GM23338 (cell line): ENCODE measurements around the gene NKX6-1. TPM values are rescaled to one million over a fixed set of nuclear protein-coding genes. Genes with fewer than 3 reads are reported as not detected.

ENCODE experiments used
- ATAC-seq: fragments of 200-7000 bp; cut with Tn5 transposase; 3 replicates; pipeline ENCODE4 v1.9.1; 2020
- DNase-seq: peaks from one replicate; pipeline ENCODE4 v3.0.0-alpha.2; 2015; ENCODE audit warnings: low spot score
- H2AFZ ChIP-seq: fragments of 200-600 bp; sonication (generic); 2 replicates; pipeline ENCODE4 v1.8.0; 2016; ENCODE audit warnings: antibody characterized with exemption, mild to moderate bottlenecking, moderate library complexity
- H3F3A ChIP-seq: fragments of 200-600 bp; sonication (generic); replicated peaks from 2 replicates; pipeline ENCODE4 v1.8.0; 2017; ENCODE audit warnings: antibody characterized with exemption, mixed run types, low read depth
- H3K27ac ChIP-seq: fragments of 200-600 bp; sonication (generic); 2 replicates; pipeline ENCODE4 v1.6.1; 2016; ENCODE audit warnings: low read depth
- H3K27me3 ChIP-seq: fragments of 200-600 bp; sonication (generic); 2 replicates; pipeline ENCODE4 v1.8.0; 2016; ENCODE audit warnings: mild to moderate bottlenecking, mixed run types, moderate library complexity; ENCODE audit not compliant: insufficient read depth
- H3K36me3 ChIP-seq: fragments of 200-600 bp; sonication (generic); 2 replicates; pipeline ENCODE4 v1.8.0; 2016; ENCODE audit warnings: mild to moderate bottlenecking; ENCODE audit not compliant: insufficient read depth
- H3K4me1 ChIP-seq: fragments of 200-600 bp; sonication (generic); 2 replicates; pipeline ENCODE4 v1.8.0; 2016; ENCODE audit warnings: mild to moderate bottlenecking, moderate library complexity; ENCODE audit not compliant: insufficient read depth
- H3K4me2 ChIP-seq: fragments of 200-600 bp; sonication (generic); 2 replicates; pipeline ENCODE4 v1.7.1; 2017; ENCODE audit warnings: mixed run types
- H3K4me3 ChIP-seq: fragments of 200-600 bp; sonication (generic); 2 replicates; pipeline ENCODE4 v1.6.1; 2016; ENCODE audit warnings: mixed run types
- H3K79me2 ChIP-seq: fragments of 200-600 bp; sonication (generic); replicated peaks from 2 replicates; pipeline ENCODE4 v1.8.0; 2017; ENCODE audit warnings: mild to moderate bottlenecking; ENCODE audit not compliant: insufficient read depth
- H3K9me2 ChIP-seq: fragments of 200-600 bp; sonication (generic); 2 replicates; pipeline ENCODE4 v1.8.0; 2017; ENCODE audit not compliant: insufficient read depth
- H4K20me1 ChIP-seq: fragments of 200-600 bp; sonication (generic); replicated peaks from 2 replicates; pipeline ENCODE4 v1.8.0; 2017; ENCODE audit warnings: mild to moderate bottlenecking; ENCODE audit not compliant: insufficient read depth
- H3K27ac Mint-ChIP-seq: 2 replicates; pipeline ENCODE4 v1.8.0; 2020; ENCODE audit warnings: inconsistent platforms, mild to moderate bottlenecking, moderate library complexity, mixed read lengths
- H3K27me3 Mint-ChIP-seq: 3 replicates; pipeline ENCODE4 v1.8.0; 2022; ENCODE audit warnings: low read depth, mild to moderate bottlenecking, moderate library complexity, mixed read lengths, inconsistent platforms; ENCODE audit not compliant: insufficient read depth, poor library complexity
- H3K36me3 Mint-ChIP-seq: 3 replicates; pipeline ENCODE4 v1.8.0; 2021; ENCODE audit warnings: low read depth, mild to moderate bottlenecking, inconsistent platforms, moderate library complexity, mixed read lengths
- H3K4me1 Mint-ChIP-seq: 3 replicates; pipeline ENCODE4 v1.8.0; 2020; ENCODE audit warnings: mild to moderate bottlenecking, inconsistent platforms, mixed read lengths
- H3K4me3 Mint-ChIP-seq: 3 replicates; pipeline ENCODE4 v1.8.0; 2021; ENCODE audit warnings: moderate library complexity, mild to moderate bottlenecking, inconsistent platforms, mixed read lengths
- H3K9me3 Mint-ChIP-seq: 3 replicates; pipeline ENCODE4 v1.8.0; 2020; ENCODE audit warnings: moderate library complexity, mild to moderate bottlenecking, inconsistent platforms, mixed read lengths
- NANOG ChIP-seq: IDR thresholded peaks from 2 replicates; pipeline ENCODE4 v1.6.1; 2016; ENCODE audit warnings: antibody characterized with exemption, borderline replicate concordance
- POLR2AphosphoS5 ChIP-seq: IDR thresholded peaks from 2 replicates; pipeline ENCODE4 v1.6.1; 2016; ENCODE audit warnings: antibody characterized with exemption, low read depth
- STAT1 ChIP-seq: IDR thresholded peaks from one replicate; pipeline ENCODE4 v1.6.1; 2016; ENCODE audit warnings: antibody characterized with exemption; ENCODE audit not compliant: unreplicated experiment
- polyA plus RNA-seq: library from polyadenylated mRNA; unstranded; fragments of >200 nt; fragmentation: Nextera tagmentation; extraction: Ambion mirVana; gene quantifications from 2 replicates; pipeline ENCODE4 v1.2.1, GENCODE V29; 2016
- total RNA-seq: library from RNA; depleted of rRNA; stranded (reverse); fragments of >200 nt; shearing (Covaris generic); gene quantifications from 2 replicates; pipeline ENCODE4 v1.2.3, GENCODE V29; 2014
- TF ChIP-seq, protein P1 (sequence below): fragments of 250-450 bp; sonication (Bioruptor Pico); IDR thresholded peaks from 2 replicates; pipeline ENCODE4 v1.5.0; 2020; ENCODE audit warnings: mild to moderate bottlenecking, moderate library complexity
- TF ChIP-seq, protein P2 (sequence below), 2 experiments: fragments of 200-600 bp in 1 of 2; sonication (generic) in 1 of 2; conservative IDR thresholded peaks; 2 replicates each; pipeline versions ENCODE4 v1.5.1 to v1.6.1; 2016 to 2017; ENCODE audit warnings: antibody characterized with exemption in 2 of 2, low read depth in 2 of 2, mild to moderate bottlenecking in 2 of 2, moderate library complexity in 1 of 2

Gene NKX6-1
- total and polyA plus RNA-seq, 2 experiments from 2014 or later = 0.07 TPM; not detected in 1

DNA sequence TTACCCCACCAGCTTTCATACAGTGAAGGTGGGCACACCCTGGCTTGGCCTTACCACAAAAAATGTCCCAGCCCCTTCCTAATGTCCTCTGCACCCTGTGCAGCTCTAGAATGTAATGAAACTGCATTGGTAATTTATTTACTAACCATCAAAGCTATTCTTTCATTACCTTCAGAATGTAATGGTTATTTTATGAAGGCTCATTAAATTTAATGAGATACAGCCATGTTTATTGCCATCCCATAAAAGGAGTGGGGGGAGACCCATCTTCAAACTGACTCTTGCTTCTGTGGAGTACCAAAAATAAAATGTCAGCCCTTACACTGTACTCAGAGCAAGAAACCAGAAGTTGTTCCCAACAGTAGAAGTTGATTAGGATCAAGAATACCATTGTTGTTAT lies 25.0 kb downstream of the NKX6-1 start:
- no peak overlapping the region for H3K27ac Mint-ChIP-seq
- H3F3A ChIP-seq = no peaks in the 10 kb centered on the region
- H3K4me2 ChIP-seq = no peak overlapping the region
- H3K9me2 ChIP-seq = no peaks in the 10 kb centered on the region
- H3K79me2 ChIP-seq = no peaks in the 10 kb centered on the region
- H4K20me1 ChIP-seq = no peaks in the 10 kb centered on the region
- DNase-seq (no peak), ATAC-seq (no peak)
- no peak overlapping the region for H3K4me3 Mint-ChIP-seq
- H3K27ac ChIP-seq = no peak overlapping the region
- H3K4me3 ChIP-seq = no peak overlapping the region
- TF ChIP-seq POLR2AphosphoS5 = no peak
- TF ChIP-seq, protein P1, sequence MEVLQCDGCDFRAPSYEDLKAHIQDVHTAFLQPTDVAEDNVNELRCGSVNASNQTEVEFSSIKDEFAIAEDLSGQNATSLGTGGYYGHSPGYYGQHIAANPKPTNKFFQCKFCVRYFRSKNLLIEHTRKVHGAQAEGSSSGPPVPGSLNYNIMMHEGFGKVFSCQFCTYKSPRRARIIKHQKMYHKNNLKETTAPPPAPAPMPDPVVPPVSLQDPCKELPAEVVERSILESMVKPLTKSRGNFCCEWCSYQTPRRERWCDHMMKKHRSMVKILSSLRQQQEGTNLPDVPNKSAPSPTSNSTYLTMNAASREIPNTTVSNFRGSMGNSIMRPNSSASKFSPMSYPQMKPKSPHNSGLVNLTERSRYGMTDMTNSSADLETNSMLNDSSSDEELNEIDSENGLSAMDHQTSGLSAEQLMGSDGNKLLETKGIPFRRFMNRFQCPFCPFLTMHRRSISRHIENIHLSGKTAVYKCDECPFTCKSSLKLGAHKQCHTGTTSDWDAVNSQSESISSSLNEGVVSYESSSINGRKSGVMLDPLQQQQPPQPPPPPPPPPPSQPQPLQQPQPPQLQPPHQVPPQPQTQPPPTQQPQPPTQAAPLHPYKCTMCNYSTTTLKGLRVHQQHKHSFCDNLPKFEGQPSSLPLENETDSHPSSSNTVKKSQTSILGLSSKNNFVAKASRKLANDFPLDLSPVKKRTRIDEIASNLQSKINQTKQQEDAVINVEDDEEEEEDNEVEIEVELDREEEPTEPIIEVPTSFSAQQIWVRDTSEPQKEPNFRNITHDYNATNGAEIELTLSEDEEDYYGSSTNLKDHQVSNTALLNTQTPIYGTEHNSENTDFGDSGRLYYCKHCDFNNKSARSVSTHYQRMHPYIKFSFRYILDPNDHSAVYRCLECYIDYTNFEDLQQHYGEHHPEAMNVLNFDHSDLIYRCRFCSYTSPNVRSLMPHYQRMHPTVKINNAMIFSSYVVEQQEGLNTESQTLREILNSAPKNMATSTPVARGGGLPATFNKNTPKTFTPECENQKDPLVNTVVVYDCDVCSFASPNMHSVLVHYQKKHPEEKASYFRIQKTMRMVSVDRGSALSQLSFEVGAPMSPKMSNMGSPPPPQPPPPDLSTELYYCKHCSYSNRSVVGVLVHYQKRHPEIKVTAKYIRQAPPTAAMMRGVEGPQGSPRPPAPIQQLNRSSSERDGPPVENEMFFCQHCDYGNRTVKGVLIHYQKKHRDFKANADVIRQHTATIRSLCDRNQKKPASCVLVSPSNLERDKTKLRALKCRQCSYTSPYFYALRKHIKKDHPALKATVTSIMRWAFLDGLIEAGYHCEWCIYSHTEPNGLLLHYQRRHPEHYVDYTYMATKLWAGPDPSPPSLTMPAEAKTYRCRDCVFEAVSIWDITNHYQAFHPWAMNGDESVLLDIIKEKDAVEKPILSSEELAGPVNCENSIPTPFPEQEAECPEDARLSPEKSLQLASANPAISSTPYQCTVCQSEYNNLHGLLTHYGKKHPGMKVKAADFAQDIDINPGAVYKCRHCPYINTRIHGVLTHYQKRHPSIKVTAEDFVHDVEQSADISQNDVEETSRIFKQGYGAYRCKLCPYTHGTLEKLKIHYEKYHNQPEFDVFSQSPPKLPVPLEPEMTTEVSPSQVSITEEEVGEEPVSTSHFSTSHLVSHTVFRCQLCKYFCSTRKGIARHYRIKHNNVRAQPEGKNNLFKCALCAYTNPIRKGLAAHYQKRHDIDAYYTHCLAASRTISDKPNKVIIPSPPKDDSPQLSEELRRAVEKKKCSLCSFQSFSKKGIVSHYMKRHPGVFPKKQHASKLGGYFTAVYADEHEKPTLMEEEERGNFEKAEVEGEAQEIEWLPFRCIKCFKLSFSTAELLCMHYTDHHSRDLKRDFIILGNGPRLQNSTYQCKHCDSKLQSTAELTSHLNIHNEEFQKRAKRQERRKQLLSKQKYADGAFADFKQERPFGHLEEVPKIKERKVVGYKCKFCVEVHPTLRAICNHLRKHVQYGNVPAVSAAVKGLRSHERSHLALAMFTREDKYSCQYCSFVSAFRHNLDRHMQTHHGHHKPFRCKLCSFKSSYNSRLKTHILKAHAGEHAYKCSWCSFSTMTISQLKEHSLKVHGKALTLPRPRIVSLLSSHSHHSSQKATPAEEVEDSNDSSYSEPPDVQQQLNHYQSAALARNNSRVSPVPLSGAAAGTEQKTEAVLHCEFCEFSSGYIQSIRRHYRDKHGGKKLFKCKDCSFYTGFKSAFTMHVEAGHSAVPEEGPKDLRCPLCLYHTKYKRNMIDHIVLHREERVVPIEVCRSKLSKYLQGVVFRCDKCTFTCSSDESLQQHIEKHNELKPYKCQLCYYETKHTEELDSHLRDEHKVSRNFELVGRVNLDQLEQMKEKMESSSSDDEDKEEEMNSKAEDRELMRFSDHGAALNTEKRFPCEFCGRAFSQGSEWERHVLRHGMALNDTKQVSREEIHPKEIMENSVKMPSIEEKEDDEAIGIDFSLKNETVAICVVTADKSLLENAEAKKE (CRISPR knock-in tag) = no peak
- no peak for TF ChIP-seq STAT1
- TF ChIP-seq, protein P2, sequence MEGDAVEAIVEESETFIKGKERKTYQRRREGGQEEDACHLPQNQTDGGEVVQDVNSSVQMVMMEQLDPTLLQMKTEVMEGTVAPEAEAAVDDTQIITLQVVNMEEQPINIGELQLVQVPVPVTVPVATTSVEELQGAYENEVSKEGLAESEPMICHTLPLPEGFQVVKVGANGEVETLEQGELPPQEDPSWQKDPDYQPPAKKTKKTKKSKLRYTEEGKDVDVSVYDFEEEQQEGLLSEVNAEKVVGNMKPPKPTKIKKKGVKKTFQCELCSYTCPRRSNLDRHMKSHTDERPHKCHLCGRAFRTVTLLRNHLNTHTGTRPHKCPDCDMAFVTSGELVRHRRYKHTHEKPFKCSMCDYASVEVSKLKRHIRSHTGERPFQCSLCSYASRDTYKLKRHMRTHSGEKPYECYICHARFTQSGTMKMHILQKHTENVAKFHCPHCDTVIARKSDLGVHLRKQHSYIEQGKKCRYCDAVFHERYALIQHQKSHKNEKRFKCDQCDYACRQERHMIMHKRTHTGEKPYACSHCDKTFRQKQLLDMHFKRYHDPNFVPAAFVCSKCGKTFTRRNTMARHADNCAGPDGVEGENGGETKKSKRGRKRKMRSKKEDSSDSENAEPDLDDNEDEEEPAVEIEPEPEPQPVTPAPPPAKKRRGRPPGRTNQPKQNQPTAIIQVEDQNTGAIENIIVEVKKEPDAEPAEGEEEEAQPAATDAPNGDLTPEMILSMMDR (conservative IDR thresholded peaks at IDR 0.05; ENCODE audit: low read depth in 2 of 2) = no peak
- TF ChIP-seq NANOG = no peak
- H3K27me3 ChIP-seq = peaks cover 15% of the 10 kb centered on the region
- no peaks in the 10 kb centered on the region for H3K4me1 ChIP-seq
- H2AFZ ChIP-seq = no peak overlapping the region
- no peaks in the 10 kb centered on the region for H3K9me3 Mint-ChIP-seq
- H3K27me3 Mint-ChIP-seq = peaks cover 4% of the 10 kb centered on the region
- no peaks in the 10 kb centered on the region for H3K36me3 ChIP-seq
- peaks cover 4% of the 10 kb centered on the region for H3K4me1 Mint-ChIP-seq
- H3K36me3 Mint-ChIP-seq = no peaks in the 10 kb centered on the region
